Loucy (cell line): ENCODE data around the gene TBC1D1.
"Not testable (repeated sequence)": the region's sequence is repeated elsewhere in the genome, so short reads cannot be mapped to it uniquely, and the experiment has no call there.

Source experiments
- H2AFZ ChIP-seq: fragments of 200-600 bp; sonication (generic); 2 replicates; pipeline ENCODE4 v1.6.0; 2016; ENCODE audit warnings: antibody characterized with exemption, mild to moderate bottlenecking, low read length, moderate library complexity
- H3F3A ChIP-seq: fragments of 200-600 bp; 2 replicates; pipeline ENCODE4 v1.6.0; 2016; ENCODE audit warnings: antibody characterized with exemption, low read depth, mild to moderate bottlenecking
- H3K27me3 ChIP-seq: fragments of 200-600 bp; sonication (generic); 2 replicates; pipeline ENCODE4 v1.6.1; 2014; ENCODE audit warnings: low read length, mild to moderate bottlenecking; ENCODE audit not compliant: insufficient read depth, poor library complexity, severe bottlenecking
- H3K36me3 ChIP-seq: fragments of 200-600 bp; sonication (generic); 2 replicates; pipeline ENCODE4 v1.6.1; 2016; ENCODE audit warnings: low read length; ENCODE audit not compliant: insufficient read depth
- H3K4me1 ChIP-seq: fragments of 200-600 bp; sonication (generic); 2 replicates; pipeline ENCODE4 v1.5.1; 2014; ENCODE audit warnings: low read length, mild to moderate bottlenecking; ENCODE audit not compliant: insufficient read depth, poor library complexity, severe bottlenecking
- H3K4me2 ChIP-seq: fragments of 200-600 bp; sonication (generic); 2 replicates; pipeline ENCODE4 v1.6.0; 2014; ENCODE audit warnings: antibody characterized with exemption, low read length, low read depth, mild to moderate bottlenecking; ENCODE audit not compliant: poor library complexity, severe bottlenecking
- H3K4me3 ChIP-seq: fragments of 200-600 bp; sonication (generic); 2 replicates; pipeline ENCODE4 v1.5.1; 2014; ENCODE audit warnings: low read length, mild to moderate bottlenecking, mixed read lengths; ENCODE audit not compliant: poor library complexity, severe bottlenecking
- H3K79me2 ChIP-seq: fragments of 200-600 bp; sonication (generic); 2 replicates; pipeline ENCODE4 v1.6.1; 2014; ENCODE audit warnings: low read length; ENCODE audit not compliant: insufficient read depth
- H3K9ac ChIP-seq: fragments of 200-600 bp; sonication (generic); 2 replicates; pipeline ENCODE4 v1.6.0; 2014; ENCODE audit warnings: mild to moderate bottlenecking, low read depth, low read length, moderate library complexity; ENCODE audit not compliant: poor library complexity, severe bottlenecking
- H3K9me2 ChIP-seq: fragments of 200-600 bp; sonication (generic); replicated peaks from 2 replicates; pipeline ENCODE4 v1.6.1; 2016; ENCODE audit warnings: low read depth, low read length, mixed read lengths
- H3K9me3 ChIP-seq: fragments of 200-600 bp; sonication (generic); 2 replicates; pipeline ENCODE4 v1.6.1; 2014; ENCODE audit warnings: mild to moderate bottlenecking, antibody characterized with exemption, low read length, low read depth; ENCODE audit not compliant: insufficient read depth
- H4K20me1 ChIP-seq: fragments of 200-600 bp; sonication (generic); 2 replicates; pipeline ENCODE4 v1.6.0; 2014; ENCODE audit warnings: antibody characterized with exemption, low read length, mild to moderate bottlenecking; ENCODE audit not compliant: insufficient read depth, poor library complexity, severe bottlenecking
- CTCF ChIP-seq: fragments of 200-600 bp; sonication (generic); conservative IDR thresholded peaks from 2 replicates; pipeline ENCODE4 v1.5.1; 2014; ENCODE audit warnings: mild to moderate bottlenecking, antibody characterized with exemption, low read length
- EZH2phosphoT487 ChIP-seq: fragments of 200-600 bp; IDR thresholded peaks from 2 replicates; pipeline ENCODE4 v1.6.1; 2018; ENCODE audit warnings: antibody characterized with exemption, mild to moderate bottlenecking, moderate library complexity, borderline replicate concordance

Gene TBC1D1

GRCh38 chr4:38016698-38017097 is 125.8 kb downstream of the TBC1D1 start:
- no peak overlapping the region for H2AFZ ChIP-seq
- H3K36me3 ChIP-seq, result peaks cover 47% of the 10 kb centered on the region; the same call in 1 of the 2 replicates

DNA sequence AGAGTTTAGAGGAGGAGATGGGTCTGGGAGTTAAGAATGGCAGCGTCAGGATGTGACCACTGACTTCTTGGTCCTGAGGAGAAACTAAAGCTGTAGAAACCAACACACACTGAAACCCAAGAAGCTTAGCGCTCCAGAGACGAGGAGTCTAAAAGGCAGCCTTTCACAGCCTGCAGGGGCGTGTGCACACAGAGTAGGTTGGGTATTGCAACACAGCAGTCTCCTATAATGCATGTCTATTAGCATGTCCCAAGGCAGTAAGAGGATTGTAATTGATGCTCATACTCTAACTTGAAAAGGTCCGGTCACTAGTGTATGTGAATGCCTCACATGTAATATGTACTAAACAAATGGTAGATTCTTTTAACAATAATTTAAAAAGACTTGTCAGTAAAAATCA is 126.7 kb downstream of the TBC1D1 start:
- TF ChIP-seq EZH2phosphoT487 (no peak), CTCF (no peak)
- Histone ChIP-seq H3K9me2 (no peaks in the 10 kb centered on the region), H3K9ac (no peak overlapping the region), H4K20me1 (no peaks in the 10 kb centered on the region), H2AFZ (no peak overlapping the region), H3K4me3 (no peak overlapping the region), H3K4me2 (no peak overlapping the region), H3K27me3 (no peaks in the 10 kb centered on the region), H3K36me3 (peaks cover 56% of the 10 kb centered on the region; the same call in 1 of the 2 replicates), H3K79me2 (no peaks in the 10 kb centered on the region), H3K9me3 (no peaks in the 10 kb centered on the region), H3F3A (no peaks in the 10 kb centered on the region), H3K4me1 (no peaks in the 10 kb centered on the region)

More at GRCh38 chr4:38016698-38017097, 125.8 kb downstream of the TBC1D1 start:
- H3K9ac ChIP-seq, result no peak overlapping the region
- no peaks in the 10 kb centered on the region for H3K79me2 ChIP-seq
- no peak for TF ChIP-seq CTCF
- no peak for TF ChIP-seq EZH2phosphoT487
- H3K9me2 ChIP-seq, result no peaks in the 10 kb centered on the region
- H4K20me1 ChIP-seq, result no peaks in the 10 kb centered on the region
- H3K4me1 ChIP-seq, result no peaks in the 10 kb centered on the region
- H3K27me3 ChIP-seq, result no peaks in the 10 kb centered on the region
- no peaks in the 10 kb centered on the region for H3K9me3 ChIP-seq
- H3F3A ChIP-seq, result no peaks in the 10 kb centered on the region
- H3K4me3 ChIP-seq, result no peak overlapping the region
- H3K4me2 ChIP-seq, result no peak overlapping the region

- Histone ChIP-seq H2AFZ (no peak overlapping the region), H3F3A (no peaks in the 10 kb centered on the region), H3K4me2 (no peak overlapping the region), H3K4me1 (no peaks in the 10 kb centered on the region), H4K20me1 (no peaks in the 10 kb centered on the region), H3K79me2 (no peaks in the 10 kb centered on the region), H3K9ac (no peak overlapping the region), H3K36me3 (peaks cover 62% of the 10 kb centered on the region; the same call in 1 of the 2 replicates), H3K4me3 (no peak overlapping the region), H3K9me3 (no peaks in the 10 kb centered on the region), H3K9me2 (no peaks in the 10 kb centered on the region), H3K27me3 (no peaks in the 10 kb centered on the region)
- no peak for TF ChIP-seq EZH2phosphoT487
- no peak for TF ChIP-seq CTCF
These were observed 129.5 kb downstream of the TBC1D1 start for GRCh38 chr4:38020386-38020785.

GRCh38 chr4:38020961-38021360 is 130.1 kb downstream of the TBC1D1 start:
- H4K20me1 ChIP-seq, H2AFZ ChIP-seq, H3K9me2 ChIP-seq, H3K4me2 ChIP-seq, H3K27me3 ChIP-seq, H3K9me3 ChIP-seq, H3K4me1 ChIP-seq, H3K9ac ChIP-seq, H3K79me2 ChIP-seq, H3F3A ChIP-seq, H3K4me3 ChIP-seq: not testable (repeated sequence)
- H3K36me3 ChIP-seq, result peaks cover 56% of the 10 kb centered on the region; the same call in 1 of the 2 replicates
